Liver (tissue), 3 donors: ENCODE measurements around the gene COMMD7.

Experiments used
- ATF3 ChIP-seq: IDR thresholded peaks from 2 replicates; pipeline ENCODE4 v1.6.1; 2016; ENCODE audit warnings: antibody characterized with exemption
- RAD21 ChIP-seq, 2 donors: IDR thresholded peaks; 2 replicates each; pipeline ENCODE4 v1.6.1; 2016; ENCODE audit warnings: antibody characterized with exemption in 2 of 2, mild to moderate bottlenecking in 2 of 2
- ZBTB33 ChIP-seq: IDR thresholded peaks from 2 replicates; pipeline ENCODE4 v1.6.1; 2016; ENCODE audit warnings: antibody characterized with exemption
- TF ChIP-seq, protein P1 (sequence below): fragments of 150-350 bp; IDR thresholded peaks from 2 replicates; pipeline ENCODE4 v1.5.1; 2017; ENCODE audit warnings: improper control_type of control experiment, low read depth, low read length; ENCODE audit not compliant: missing input control
- TF ChIP-seq, protein P2 (sequence below): IDR thresholded peaks from 2 replicates; pipeline ENCODE4 v1.6.1; 2016; ENCODE audit warnings: antibody characterized with exemption, mild to moderate bottlenecking
- donor health status: healthy.
- donor health status: healthy.

- TF ChIP-seq ATF3 (no peak), RAD21 (IDR thresholded peaks at IDR 0.05) (no peak), ZBTB33 (no peak)
- TF ChIP-seq, protein P1, sequence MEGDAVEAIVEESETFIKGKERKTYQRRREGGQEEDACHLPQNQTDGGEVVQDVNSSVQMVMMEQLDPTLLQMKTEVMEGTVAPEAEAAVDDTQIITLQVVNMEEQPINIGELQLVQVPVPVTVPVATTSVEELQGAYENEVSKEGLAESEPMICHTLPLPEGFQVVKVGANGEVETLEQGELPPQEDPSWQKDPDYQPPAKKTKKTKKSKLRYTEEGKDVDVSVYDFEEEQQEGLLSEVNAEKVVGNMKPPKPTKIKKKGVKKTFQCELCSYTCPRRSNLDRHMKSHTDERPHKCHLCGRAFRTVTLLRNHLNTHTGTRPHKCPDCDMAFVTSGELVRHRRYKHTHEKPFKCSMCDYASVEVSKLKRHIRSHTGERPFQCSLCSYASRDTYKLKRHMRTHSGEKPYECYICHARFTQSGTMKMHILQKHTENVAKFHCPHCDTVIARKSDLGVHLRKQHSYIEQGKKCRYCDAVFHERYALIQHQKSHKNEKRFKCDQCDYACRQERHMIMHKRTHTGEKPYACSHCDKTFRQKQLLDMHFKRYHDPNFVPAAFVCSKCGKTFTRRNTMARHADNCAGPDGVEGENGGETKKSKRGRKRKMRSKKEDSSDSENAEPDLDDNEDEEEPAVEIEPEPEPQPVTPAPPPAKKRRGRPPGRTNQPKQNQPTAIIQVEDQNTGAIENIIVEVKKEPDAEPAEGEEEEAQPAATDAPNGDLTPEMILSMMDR = no peak
- TF ChIP-seq, protein P2, sequence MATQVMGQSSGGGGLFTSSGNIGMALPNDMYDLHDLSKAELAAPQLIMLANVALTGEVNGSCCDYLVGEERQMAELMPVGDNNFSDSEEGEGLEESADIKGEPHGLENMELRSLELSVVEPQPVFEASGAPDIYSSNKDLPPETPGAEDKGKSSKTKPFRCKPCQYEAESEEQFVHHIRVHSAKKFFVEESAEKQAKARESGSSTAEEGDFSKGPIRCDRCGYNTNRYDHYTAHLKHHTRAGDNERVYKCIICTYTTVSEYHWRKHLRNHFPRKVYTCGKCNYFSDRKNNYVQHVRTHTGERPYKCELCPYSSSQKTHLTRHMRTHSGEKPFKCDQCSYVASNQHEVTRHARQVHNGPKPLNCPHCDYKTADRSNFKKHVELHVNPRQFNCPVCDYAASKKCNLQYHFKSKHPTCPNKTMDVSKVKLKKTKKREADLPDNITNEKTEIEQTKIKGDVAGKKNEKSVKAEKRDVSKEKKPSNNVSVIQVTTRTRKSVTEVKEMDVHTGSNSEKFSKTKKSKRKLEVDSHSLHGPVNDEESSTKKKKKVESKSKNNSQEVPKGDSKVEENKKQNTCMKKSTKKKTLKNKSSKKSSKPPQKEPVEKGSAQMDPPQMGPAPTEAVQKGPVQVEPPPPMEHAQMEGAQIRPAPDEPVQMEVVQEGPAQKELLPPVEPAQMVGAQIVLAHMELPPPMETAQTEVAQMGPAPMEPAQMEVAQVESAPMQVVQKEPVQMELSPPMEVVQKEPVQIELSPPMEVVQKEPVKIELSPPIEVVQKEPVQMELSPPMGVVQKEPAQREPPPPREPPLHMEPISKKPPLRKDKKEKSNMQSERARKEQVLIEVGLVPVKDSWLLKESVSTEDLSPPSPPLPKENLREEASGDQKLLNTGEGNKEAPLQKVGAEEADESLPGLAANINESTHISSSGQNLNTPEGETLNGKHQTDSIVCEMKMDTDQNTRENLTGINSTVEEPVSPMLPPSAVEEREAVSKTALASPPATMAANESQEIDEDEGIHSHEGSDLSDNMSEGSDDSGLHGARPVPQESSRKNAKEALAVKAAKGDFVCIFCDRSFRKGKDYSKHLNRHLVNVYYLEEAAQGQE = no peak
Measured at GRCh38 chr20:32749914-32750637, 6.8 kb upstream of the COMMD7 start.
